ENCODE data around the gene LIPC.

Gene LIPC

DNA sequence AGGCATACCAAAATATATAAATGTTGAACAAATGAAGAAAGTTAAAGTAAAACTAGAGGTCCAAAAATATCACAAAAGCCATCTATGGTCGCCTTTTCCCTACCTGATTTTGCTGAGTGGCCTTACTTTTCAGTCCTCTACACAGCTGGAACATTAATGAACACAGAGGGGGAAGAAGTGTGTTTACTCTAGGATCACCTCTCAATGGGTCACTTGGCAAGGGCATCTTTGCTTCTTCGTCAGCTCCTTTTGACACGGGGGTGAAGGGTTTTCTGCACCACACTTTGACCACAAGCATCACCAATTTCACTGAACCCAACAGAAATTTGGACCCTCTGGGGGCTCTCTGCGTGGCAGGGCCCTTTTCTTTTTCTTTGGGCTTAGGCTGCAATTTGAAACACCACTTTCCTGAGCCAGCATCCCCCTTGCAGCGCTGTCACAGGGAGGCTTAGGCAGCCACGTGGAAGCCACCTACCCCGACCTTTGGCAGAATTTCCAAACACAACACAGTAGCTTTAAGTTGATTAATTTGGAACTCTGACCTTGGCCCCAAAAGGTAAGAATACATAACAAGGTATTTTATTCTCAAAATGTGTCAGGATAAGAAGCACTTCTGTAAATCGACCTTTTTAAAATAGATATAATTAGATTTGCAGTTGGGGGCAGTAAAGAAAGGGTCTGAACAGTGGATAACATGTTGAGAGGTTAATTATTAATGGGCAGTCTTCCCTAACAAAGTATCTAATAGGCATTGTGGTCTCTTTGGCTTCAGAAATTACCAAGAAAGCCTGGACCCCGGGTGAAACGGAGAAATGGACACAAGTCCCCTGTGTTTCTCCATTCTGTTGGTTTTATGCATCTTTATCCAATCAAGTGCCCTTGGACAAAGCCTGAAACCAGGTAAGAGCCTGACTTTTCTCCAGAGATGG is at the start of gene LIPC:
Gene LIPC, plus strand, starts transcription at position 771 of the 929 bp plus-strand sequence. Its CDS starts 42 bp downstream, at position 813.
- no peak for DNase-seq

GRCh38 chr15:58383876-58384275 is 47.9 kb upstream of the LIPC start:
- no peak for DNase-seq

- DNase-seq: no peak
Measured at GRCh38 chr15:58384667-58385066, 47.1 kb upstream of the LIPC start.

GRCh38 chr15:58386081-58386480 is 45.7 kb upstream of the LIPC start:
- no peak for DNase-seq

- no peak for DNase-seq
Measured at GRCh38 chr15:58386641-58387040, 45.1 kb upstream of the LIPC start.

GRCh38 chr15:58387130-58387529 is 44.7 kb upstream of the LIPC start:
- DNase-seq: no peak

GRCh38 chr15:58388211-58388610 is 43.6 kb upstream of the LIPC start:
- DNase-seq: no peak

GRCh38 chr15:58390118-58390517 is 41.7 kb upstream of the LIPC start:
- no peak for DNase-seq

DNA sequence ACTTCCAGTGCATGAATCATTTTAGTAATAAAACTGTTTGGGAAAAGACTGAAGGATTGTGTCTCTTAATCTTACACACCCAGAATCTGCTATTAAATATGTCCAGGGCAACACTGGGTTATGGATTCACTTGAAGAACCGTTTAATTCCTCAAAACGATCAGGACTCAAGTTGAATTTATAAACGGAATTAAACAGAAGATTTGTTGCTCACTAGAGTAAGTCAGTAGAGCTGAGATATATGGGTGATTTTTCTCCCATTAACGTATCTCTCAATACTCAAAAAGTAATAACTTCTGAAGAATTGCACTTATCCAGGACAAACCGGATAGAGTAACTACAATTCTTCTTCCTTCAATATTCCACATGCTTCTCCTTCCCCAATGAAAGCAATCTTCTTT is 41.1 kb upstream of the LIPC start:
- no peak for DNase-seq

DNA sequence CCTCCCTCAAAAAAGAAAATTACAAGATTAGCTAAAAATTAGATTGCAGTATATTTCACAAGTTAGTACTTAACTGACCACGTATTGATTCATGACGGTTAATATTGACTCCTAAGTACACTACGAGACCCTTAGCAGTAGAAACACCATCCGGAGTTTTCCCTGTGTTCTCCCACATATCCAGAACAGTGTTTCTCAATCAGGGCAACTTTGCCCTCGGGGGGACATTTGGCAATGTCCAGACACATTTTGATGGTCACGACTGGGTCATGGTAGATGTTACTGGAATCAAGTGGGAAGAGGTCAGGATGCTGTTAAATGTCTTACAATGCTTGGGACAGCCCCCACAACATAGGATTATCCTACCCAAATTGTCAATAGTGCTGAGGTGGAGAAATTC is 40.7 kb upstream of the LIPC start:
- no peak for DNase-seq

GRCh38 chr15:58392141-58392540 is 39.6 kb upstream of the LIPC start:
- DNase-seq: no peak

DNA sequence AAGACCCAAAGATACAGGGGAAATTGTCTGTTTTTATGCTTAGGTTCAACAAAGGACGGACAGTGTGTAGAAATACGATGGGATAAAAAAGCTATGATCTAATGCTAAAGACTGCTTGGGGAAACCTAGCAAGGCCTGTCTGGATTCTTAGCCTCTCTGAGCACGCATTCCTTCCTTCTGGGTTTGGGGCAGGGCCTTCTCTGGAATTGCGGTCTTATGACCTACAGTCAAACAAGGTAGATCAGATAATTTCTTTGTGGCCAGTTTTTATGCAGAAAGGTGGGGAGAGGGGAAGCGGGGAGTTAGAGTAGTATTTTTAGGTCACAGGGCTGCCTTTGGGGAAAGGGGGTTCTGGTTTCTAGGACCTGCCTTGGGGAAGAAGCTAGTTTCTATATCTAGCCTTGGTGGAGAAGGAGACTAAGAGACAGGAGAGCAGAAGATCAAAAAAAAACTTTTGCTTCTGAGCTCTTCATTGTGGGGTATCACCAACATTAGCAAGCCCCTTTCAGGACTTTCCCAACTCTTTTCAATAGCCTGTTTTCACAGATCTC is 39.1 kb upstream of the LIPC start:
- no peak for DNase-seq

DNA sequence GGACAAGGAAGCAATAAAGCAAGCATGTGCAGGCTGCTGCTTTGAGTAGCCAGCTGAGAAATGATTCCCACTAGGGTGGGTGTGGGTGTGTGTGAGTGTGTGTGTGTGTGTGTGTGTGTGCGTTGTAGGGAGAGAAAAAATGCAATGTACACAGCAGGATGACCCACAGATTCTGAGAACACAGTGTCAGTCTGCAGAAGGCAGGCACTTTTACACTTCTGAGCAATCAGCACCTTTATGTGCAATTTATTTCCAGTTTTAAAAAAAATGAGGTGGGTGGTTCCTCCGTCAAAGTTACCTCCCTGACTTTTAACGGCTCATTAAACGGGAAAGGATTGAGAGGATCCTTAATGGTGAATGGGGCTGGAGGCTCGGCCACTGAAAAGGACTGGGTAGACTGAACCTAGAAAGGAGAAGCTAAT is 38.5 kb upstream of the LIPC start:
- DNase-seq: peak; percentile 42

DNA sequence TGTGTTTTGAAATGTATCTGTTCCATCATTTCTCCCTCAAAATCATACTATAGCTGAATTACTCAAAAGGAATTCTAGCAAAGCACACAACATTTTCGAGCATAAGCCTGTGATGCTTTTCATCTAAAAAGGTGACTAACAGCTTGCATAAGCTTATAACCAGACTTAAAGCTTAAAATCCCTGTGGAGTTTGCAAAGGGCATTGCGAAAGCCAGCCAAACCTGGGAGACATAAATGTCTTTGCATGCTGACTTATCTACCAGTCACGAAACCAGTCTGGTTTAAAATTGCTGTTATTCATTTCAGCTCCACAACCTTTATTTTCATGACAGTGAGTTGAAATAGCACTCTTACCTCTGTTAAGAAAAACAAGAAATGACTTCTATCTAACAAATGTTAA is 35.6 kb upstream of the LIPC start:
- DNase-seq: no peak

GRCh38 chr15:58398071-58398470 is 33.7 kb upstream of the LIPC start:
- no peak for DNase-seq

DNA sequence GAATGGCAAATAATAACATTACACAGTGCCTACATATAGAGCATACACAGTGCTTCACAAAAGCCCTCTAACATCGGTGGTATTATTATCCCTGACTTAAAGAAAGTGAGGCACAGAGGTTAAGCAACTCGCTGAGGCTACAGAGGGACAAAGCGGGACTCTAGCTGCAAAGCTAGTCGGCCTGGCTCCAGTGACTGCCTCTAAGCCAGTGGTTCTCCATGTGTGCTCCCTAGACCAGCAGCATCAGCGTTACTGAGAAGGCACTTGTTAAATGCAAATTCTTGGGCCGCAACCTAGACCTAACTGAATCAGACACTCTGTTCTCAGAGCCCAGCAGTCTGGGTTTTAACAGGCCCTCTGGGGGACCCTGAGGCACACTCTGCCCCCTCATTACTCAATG is 33.1 kb upstream of the LIPC start:
- no peak for DNase-seq

DNA sequence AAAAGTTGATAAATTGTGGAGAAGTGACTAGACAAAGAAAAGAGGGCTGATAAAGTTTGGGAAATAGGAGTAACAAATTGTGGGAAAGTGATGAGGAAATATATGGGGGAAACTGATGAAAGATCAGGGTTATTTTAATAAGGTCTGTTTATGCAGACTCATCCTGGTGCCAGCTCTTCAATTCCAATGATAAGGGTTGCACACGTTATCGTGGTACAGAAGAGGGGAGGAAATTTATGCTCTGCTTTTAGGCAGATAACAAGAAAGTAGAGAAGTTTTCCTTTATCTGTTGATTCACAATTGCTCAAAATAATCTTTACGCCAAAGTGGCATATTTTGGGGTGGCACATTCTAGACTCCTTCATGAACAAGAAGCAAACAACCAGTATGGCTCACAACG is 32.1 kb upstream of the LIPC start:
- DNase-seq: no peak

- DNase-seq: no peak
Measured at GRCh38 chr15:58401276-58401675, 30.5 kb upstream of the LIPC start.

GRCh38 chr15:58401991-58402649 is 29.7 kb upstream of the LIPC start:
- no peak for DNase-seq

- DNase-seq: no peak
Measured at GRCh38 chr15:58403581-58403980, 28.2 kb upstream of the LIPC start.

- DNase-seq: no peak
Measured at GRCh38 chr15:58404020-58404419, 27.8 kb upstream of the LIPC start.

DNA sequence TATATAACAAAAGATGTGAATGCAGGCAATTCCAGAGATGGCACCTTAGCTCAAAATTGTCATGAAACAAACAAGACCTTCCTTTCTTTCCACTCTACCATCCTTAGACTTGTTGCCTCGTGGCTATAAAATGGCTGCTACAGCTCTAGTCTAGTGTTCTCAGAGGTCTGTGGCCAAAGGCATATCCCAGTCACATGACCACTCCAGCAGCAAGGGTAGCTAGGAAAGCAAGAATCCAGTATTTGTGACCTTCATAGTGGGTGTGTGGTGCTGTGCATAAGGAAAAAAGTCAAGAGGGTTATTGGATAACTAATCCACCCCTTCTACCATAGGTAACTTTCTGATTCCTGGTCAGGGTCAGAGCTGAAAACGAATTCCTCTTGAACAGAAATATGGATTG is 27.1 kb upstream of the LIPC start:
- no peak for DNase-seq

GRCh38 chr15:58405865-58406264 is 25.9 kb upstream of the LIPC start:
- DNase-seq: no peak

GRCh38 chr15:58406811-58407210 is 25.0 kb upstream of the LIPC start:
- no peak for DNase-seq
